HG03039 (cell line): ENCODE measurements around the gene RASGEF1C.

Experiments used
- ATAC-seq: cut with Tn5 transposase; IDR thresholded peaks from one replicate; pipeline ENCODE4 v1.9.1; 2021; ENCODE audit warnings: mild to moderate bottlenecking, moderate library complexity; ENCODE audit not compliant: unreplicated experiment

Gene RASGEF1C

GRCh38 chr5:180068519-180069090 is 140.4 kb downstream of the RASGEF1C start:
- no peak for ATAC-seq

GRCh38 chr5:180067986-180068385 is 141.0 kb downstream of the RASGEF1C start:
- no peak for ATAC-seq

- no peak for ATAC-seq
Measured at GRCh38 chr5:180060192-180060591, 148.8 kb downstream of the RASGEF1C start.

GRCh38 chr5:180059326-180059725 is 149.7 kb downstream of the RASGEF1C start:
- ATAC-seq = no peak

GRCh38 chr5:180056153-180056552 is 152.9 kb downstream of the RASGEF1C start:
- no peak for ATAC-seq

- ATAC-seq = no peak
Measured at GRCh38 chr5:180054226-180054625, 154.8 kb downstream of the RASGEF1C start.

GRCh38 chr5:180053061-180053602 is 155.9 kb downstream of the RASGEF1C start:
- ATAC-seq = no peak

- ATAC-seq = no peak
Measured at GRCh38 chr5:180052211-180052818, 156.7 kb downstream of the RASGEF1C start.
